ENCODE data around the gene OVOL1. TPM values are rescaled to one million over a fixed set of nuclear protein-coding genes. Genes with fewer than 3 reads are reported as not detected.

Gene OVOL1
- total RNA-seq, 1 experiment from 2014 or later, result 17.1 TPM

- no peaks in the 10 kb centered on the region for H3K9me2 ChIP-seq (replicated peaks; ENCODE audit: low read length)
- H3K4me2 ChIP-seq (ENCODE audit: low read length), result no peak overlapping the region
- no TSS peak for BruUV-seq (replicated peaks)
- no peak for ATAC-seq
- no peaks in the 10 kb centered on the region for H4K20me1 ChIP-seq (ENCODE audit: low read length)
- no peak overlapping the region for H3K27ac ChIP-seq (ENCODE audit: low read length)
- H3K4me3 ChIP-seq (ENCODE audit: low read length), result no peak overlapping the region
- H3K27me3 ChIP-seq (ENCODE audit: low read length), result no peaks in the 10 kb centered on the region
- H3K4me1 ChIP-seq (ENCODE audit: insufficient read depth, low read length), result no peaks in the 10 kb centered on the region
- H3K36me3 ChIP-seq (ENCODE audit: low read depth, low read length), result no peaks in the 10 kb centered on the region
- no peaks in the 10 kb centered on the region for H3F3A ChIP-seq (ENCODE audit: low read length, unreplicated experiment)
- TF ChIP-seq EZH2phosphoT487 (IDR thresholded peaks at IDR 0.05; ENCODE audit: borderline replicate concordance, low read length) (no peak), EZH2 (IDR thresholded peaks at IDR 0.05; ENCODE audit: low read length, unreplicated experiment) (no peak), CTCF (conservative IDR thresholded peaks at IDR 0.05; ENCODE audit: low read depth, low read length) (no peak)
- ChIA-PET POLR2A (ENCODE audit: unreplicated experiment) (no interaction called here), CTCF (no interaction called here)
- no peak for DNase-seq
- no peaks in the 10 kb centered on the region for H3K9me3 ChIP-seq (ENCODE audit: low read length)
- H3K9ac ChIP-seq (ENCODE audit: low read length), result no peak overlapping the region
- H2AFZ ChIP-seq (ENCODE audit: low read length), result no peak overlapping the region
- H3K79me2 ChIP-seq (ENCODE audit: low read length), result no peaks in the 10 kb centered on the region
- intact Hi-C loops (cut with micrococcal nuclease), result no loop called here
These were observed 22.0 kb downstream of the OVOL1 start for GRCh38 chr11:65808744-65809341.

GRCh38 chr11:65809496-65809895 lies 22.6 kb downstream of the OVOL1 start:
- Histone ChIP-seq H3K4me2 (ENCODE audit: low read length) (no peak overlapping the region), H3F3A (ENCODE audit: low read length, unreplicated experiment) (no peaks in the 10 kb centered on the region), H3K4me1 (ENCODE audit: insufficient read depth, low read length) (no peaks in the 10 kb centered on the region), H2AFZ (ENCODE audit: low read length) (no peak overlapping the region), H3K9me3 (ENCODE audit: low read length) (no peaks in the 10 kb centered on the region), H3K27ac (ENCODE audit: low read length) (no peak overlapping the region), H3K4me3 (ENCODE audit: low read length) (no peak overlapping the region), H3K9me2 (replicated peaks; ENCODE audit: low read length) (no peaks in the 10 kb centered on the region), H3K9ac (ENCODE audit: low read length) (no peak overlapping the region), H3K79me2 (ENCODE audit: low read length) (no peaks in the 10 kb centered on the region), H3K27me3 (ENCODE audit: low read length) (no peaks in the 10 kb centered on the region), H3K36me3 (ENCODE audit: low read depth, low read length) (no peaks in the 10 kb centered on the region), H4K20me1 (ENCODE audit: low read length) (no peaks in the 10 kb centered on the region)
- ChIA-PET CTCF (no interaction called here), POLR2A (ENCODE audit: unreplicated experiment) (no interaction called here)
- no peak for TF ChIP-seq CTCF (conservative IDR thresholded peaks at IDR 0.05; ENCODE audit: low read depth, low read length)
- TF ChIP-seq EZH2 (IDR thresholded peaks at IDR 0.05; ENCODE audit: low read length, unreplicated experiment), result no peak
- no peak for TF ChIP-seq EZH2phosphoT487 (IDR thresholded peaks at IDR 0.05; ENCODE audit: borderline replicate concordance, low read length)
- ATAC-seq (no peak), DNase-seq (no peak)
- BruUV-seq (replicated peaks), result no TSS peak
- intact Hi-C loops (cut with micrococcal nuclease), result no loop called here

GRCh38 chr11:65810046-65810868 lies 23.4 kb downstream of the OVOL1 start:
- CTCF ChIA-PET, result no interaction called here
- Histone ChIP-seq H4K20me1 (ENCODE audit: low read length) (no peaks in the 10 kb centered on the region), H3K9me2 (replicated peaks; ENCODE audit: low read length) (no peaks in the 10 kb centered on the region), H3K79me2 (ENCODE audit: low read length) (no peaks in the 10 kb centered on the region), H3K27me3 (ENCODE audit: low read length) (no peaks in the 10 kb centered on the region), H3K4me2 (ENCODE audit: low read length) (no peak overlapping the region), H3K27ac (ENCODE audit: low read length) (no peak overlapping the region), H2AFZ (ENCODE audit: low read length) (no peak overlapping the region), H3K36me3 (ENCODE audit: low read depth, low read length) (no peaks in the 10 kb centered on the region), H3K4me3 (ENCODE audit: low read length) (no peak overlapping the region), H3F3A (ENCODE audit: low read length, unreplicated experiment) (no peaks in the 10 kb centered on the region), H3K9me3 (ENCODE audit: low read length) (no peaks in the 10 kb centered on the region), H3K4me1 (ENCODE audit: insufficient read depth, low read length) (no peaks in the 10 kb centered on the region), H3K9ac (ENCODE audit: low read length) (no peak overlapping the region)
- BruUV-seq (replicated peaks), result no TSS peak
- TF ChIP-seq CTCF (conservative IDR thresholded peaks at IDR 0.05; ENCODE audit: low read depth, low read length), result no peak
- no peak for TF ChIP-seq EZH2phosphoT487 (IDR thresholded peaks at IDR 0.05; ENCODE audit: borderline replicate concordance, low read length)
- no peak for TF ChIP-seq EZH2 (IDR thresholded peaks at IDR 0.05; ENCODE audit: low read length, unreplicated experiment)
- ATAC-seq (no peak), DNase-seq (no peak)
- POLR2A ChIA-PET (ENCODE audit: unreplicated experiment), result no interaction called here
- intact Hi-C loops (cut with micrococcal nuclease), result no loop called here

Measured in PC-3 (cell line).